ENCODE results near the gene WRAP73.

DNA sequence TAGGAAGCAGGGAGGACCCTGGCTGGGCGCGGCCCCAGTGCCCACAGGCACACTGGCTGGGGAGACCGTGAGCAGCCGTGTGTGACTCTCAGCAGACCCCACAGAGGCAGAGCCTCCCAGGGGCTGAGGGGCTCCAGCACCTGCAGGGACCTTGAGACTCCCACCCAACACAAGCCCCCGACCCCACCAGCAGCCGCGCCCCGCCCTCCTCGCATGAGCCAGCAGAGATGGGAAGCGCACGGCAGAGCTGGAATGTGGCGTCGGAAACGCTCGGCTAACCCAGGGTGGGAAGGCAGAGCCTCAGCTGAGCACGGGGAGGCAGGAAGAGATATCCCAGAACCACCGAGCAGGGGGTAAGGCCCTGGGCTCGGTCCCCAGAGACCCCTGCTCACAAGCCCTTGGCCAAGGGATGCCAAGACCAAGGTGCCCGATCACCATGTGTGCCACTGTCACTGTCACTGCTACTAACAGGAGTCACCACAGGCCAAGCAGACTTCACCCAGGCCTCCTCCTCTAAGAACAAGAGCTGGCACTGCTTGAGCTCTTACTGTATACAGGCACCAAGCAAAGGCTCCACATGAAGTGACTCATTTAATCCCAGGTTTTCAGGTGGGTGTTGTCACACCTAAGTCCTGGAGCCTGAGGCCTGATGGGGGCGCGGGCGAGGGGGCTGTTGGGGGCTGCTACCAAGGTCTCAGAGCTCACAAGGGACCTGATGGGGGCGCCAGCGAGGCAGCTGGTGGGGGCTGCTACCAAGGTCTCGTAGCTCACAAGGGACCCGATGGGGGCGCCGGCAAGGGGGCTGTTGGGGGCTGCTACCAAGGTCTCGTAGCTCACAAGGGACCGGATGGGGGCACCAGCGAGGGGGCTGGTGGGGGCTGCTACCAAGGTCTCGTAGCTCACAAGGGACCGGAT lies 58.7 kb downstream of the WRAP73 start:
- TF ChIP-seq, protein P1, sequence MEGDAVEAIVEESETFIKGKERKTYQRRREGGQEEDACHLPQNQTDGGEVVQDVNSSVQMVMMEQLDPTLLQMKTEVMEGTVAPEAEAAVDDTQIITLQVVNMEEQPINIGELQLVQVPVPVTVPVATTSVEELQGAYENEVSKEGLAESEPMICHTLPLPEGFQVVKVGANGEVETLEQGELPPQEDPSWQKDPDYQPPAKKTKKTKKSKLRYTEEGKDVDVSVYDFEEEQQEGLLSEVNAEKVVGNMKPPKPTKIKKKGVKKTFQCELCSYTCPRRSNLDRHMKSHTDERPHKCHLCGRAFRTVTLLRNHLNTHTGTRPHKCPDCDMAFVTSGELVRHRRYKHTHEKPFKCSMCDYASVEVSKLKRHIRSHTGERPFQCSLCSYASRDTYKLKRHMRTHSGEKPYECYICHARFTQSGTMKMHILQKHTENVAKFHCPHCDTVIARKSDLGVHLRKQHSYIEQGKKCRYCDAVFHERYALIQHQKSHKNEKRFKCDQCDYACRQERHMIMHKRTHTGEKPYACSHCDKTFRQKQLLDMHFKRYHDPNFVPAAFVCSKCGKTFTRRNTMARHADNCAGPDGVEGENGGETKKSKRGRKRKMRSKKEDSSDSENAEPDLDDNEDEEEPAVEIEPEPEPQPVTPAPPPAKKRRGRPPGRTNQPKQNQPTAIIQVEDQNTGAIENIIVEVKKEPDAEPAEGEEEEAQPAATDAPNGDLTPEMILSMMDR (IDR thresholded peaks at IDR 0.05) = no peak
- TF ChIP-seq POLR2A (IDR thresholded peaks at IDR 0.05) = no peak
